Spleen (tissue), 11 donors: Measurements from ENCODE around the gene PLXNA2. TPM values are rescaled to one million over a fixed set of nuclear protein-coding genes. Genes with fewer than 3 reads are reported as not detected.

Source experiments
- DNase-seq: peaks from one replicate; pipeline ENCODE4 v3.0.0-alpha.2; 2020
- H3K27ac ChIP-seq, 8 donors: fragments of 200-600 bp; sonication (generic) in 7 of 8; 1 replicate in 4 of 8; 2 replicates in 4 of 8; pipeline versions ENCODE4 v1.5.0 to v1.8.0; 2016 to 2021; ENCODE audit warnings: inconsistent platforms in 4 of 8, mild to moderate bottlenecking in 4 of 8, moderate library complexity in 1 of 8
- H3K27me3 ChIP-seq, 7 donors: fragments of 200-600 bp; sonication (generic) in 6 of 7; replicated peaks in 1 of 7; 1 replicate in 4 of 7; 2 replicates in 3 of 7; pipeline versions ENCODE4 v1.5.0 to v1.8.0; 2016 to 2021; ENCODE audit warnings: inconsistent platforms in 3 of 7, mild to moderate bottlenecking in 1 of 7
- H3K36me3 ChIP-seq, 6 donors: fragments of 200-600 bp; sonication (generic) in 5 of 6; 1 replicate in 4 of 6; 2 replicates in 2 of 6; pipeline versions ENCODE4 v1.5.0 to v1.8.0; 2016 to 2021; ENCODE audit warnings: inconsistent platforms in 2 of 6
- H3K4me1 ChIP-seq, 6 donors: fragments of 200-600 bp; sonication (generic) in 5 of 6; 1 replicate in 3 of 6; 2 replicates in 3 of 6; pipeline versions ENCODE4 v1.5.0 to v1.8.0; 2016 to 2021; ENCODE audit warnings: inconsistent platforms in 3 of 6
- H3K4me3 ChIP-seq, 8 donors: fragments of 200-600 bp; sonication (generic) in 7 of 8; 1 replicate in 4 of 8; 2 replicates in 4 of 8; pipeline versions ENCODE4 v1.5.0 to v1.8.0; 2016 to 2021; ENCODE audit warnings: inconsistent platforms in 4 of 8, mild to moderate bottlenecking in 4 of 8, moderate library complexity in 2 of 8
- H3K9me3 ChIP-seq, 8 donors: fragments of 200-600 bp; sonication (generic) in 7 of 8; 1 replicate in 4 of 8; 2 replicates in 4 of 8; pipeline versions ENCODE4 v1.5.0 to v1.8.0; 2016 to 2021; ENCODE audit warnings: inconsistent platforms in 4 of 8
- POLR2A ChIP-seq, 3 donors: fragments of 450-650 bp; IDR thresholded peaks; one replicate each; pipeline ENCODE4 v1.5.1; 2017; ENCODE audit warnings: antibody characterized with exemption in 3 of 3, mild to moderate bottlenecking in 1 of 3
- POLR2AphosphoS5 ChIP-seq, 3 donors: sonication (generic); formaldehyde crosslinking; IDR thresholded peaks; one replicate each; pipeline ENCODE4 v1.5.1; 2017; ENCODE audit warnings: antibody characterized with exemption in 3 of 3
- WGBS, 5 donors: extraction: QIAGEN DNeasy Blood & Tissue Kit in 3 of 5; methylation state at CpG; one replicate each; pipeline versions ENCODE4 v1.1.5 to v1.1.7; 2013 to 2018; 5-methylcytosine and 5-hydroxymethylcytosine counted together
- intact Hi-C: fragments of 100-400 bp; cut with DNase I; formaldehyde crosslinking; loops from one replicate; pipeline ENCODE4 v1.15.0; 2023; ENCODE audit warnings: low total_unique reads
- polyA plus RNA-seq, 3 donors: library from polyadenylated mRNA; stranded (reverse); fragments of 200-250 nt; gene quantifications; one replicate each; pipeline ENCODE4 v1.2.1, GENCODE V29; 2013
- total RNA-seq, 7 donors: library from RNA; depleted of rRNA in 3 of 7; stranded (reverse); fragments of >200 nt in 3 of 7; fragmentation: NEBNext Ultra II Directional in 4 of 7; extraction: Animal tissue kit (Norgen Biotek cat#: 25700) in 4 of 7; gene quantifications; one replicate each; pipeline versions ENCODE4 v1.1.0 to v1.2.1, GENCODE V29; 2016 to 2021
- TF ChIP-seq, protein P1 (sequence below), 11 experiments: fragments of 200-600 bp in 7 of 11; fragments of 450-650 bp in 4 of 11; sonication (generic) in 4 of 11; IDR thresholded peaks in 8 of 11; conservative IDR thresholded peaks in 3 of 11; 1 replicate in 7 of 11; 2 replicates in 4 of 11; pipeline versions ENCODE4 v1.4.0 to v1.8.0; 2016 to 2021; ENCODE audit warnings: antibody characterized with exemption in 11 of 11, inconsistent platforms in 4 of 11, mild to moderate bottlenecking in 1 of 11
- donor health status: healthy with polysubstance abuse.
- donor health status: DM: no; HTN: no; CAD: no; lungs with moderate emphysema.
- donor health status: DM: no; HTN: no; CAD: no.
- donor health status: Bipolar disorder and iron deficiency.
- donor health status: healthy.
- donor health status: DM: no; HTN: no; CAD: no.
- donor health status: DM: yes; HTN: yes; CAD: no.

Gene PLXNA2
- total and polyA plus RNA-seq, 10 donors = 0.93 to 16.9 (median 7.0) TPM

DNA sequence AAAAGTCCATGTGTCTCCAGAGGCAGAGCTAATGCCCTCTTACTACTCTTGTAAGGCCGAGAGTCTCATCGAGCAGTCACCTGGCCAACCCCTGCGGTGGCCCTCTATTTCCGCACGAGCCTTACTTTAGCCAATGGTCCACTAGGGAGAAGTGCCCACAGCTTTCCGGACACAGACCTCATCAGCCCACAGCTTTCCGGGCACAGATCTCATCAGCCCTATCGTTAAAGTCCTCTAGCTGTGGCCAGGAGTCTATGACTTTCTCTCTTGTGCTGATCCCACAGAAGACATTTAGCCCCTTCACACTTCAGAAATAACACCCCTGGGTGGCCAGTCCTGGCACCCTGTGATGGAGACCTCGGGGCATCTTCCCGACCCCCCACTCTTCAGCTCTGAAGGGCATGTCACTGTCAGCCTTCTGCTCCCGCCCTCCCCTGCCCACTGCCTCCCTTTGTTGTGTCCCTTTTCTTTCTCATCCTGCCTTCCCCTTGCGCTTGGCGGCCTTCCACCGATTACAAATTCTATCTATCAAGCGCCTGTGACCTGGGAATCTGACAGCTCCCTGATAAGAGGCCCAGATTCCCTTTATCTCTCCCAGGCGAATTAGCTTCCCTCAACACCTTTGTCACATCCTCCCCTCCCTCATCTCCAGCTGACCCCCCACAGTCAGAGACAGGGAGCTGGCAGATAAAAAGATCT lies 161.0 kb downstream of the PLXNA2 start:
- no peaks in the 10 kb centered on the region for H3K27me3 ChIP-seq
- DNase-seq = no peak
- H3K9me3 ChIP-seq = no peaks in the 10 kb centered on the region
- TF ChIP-seq, protein P1, sequence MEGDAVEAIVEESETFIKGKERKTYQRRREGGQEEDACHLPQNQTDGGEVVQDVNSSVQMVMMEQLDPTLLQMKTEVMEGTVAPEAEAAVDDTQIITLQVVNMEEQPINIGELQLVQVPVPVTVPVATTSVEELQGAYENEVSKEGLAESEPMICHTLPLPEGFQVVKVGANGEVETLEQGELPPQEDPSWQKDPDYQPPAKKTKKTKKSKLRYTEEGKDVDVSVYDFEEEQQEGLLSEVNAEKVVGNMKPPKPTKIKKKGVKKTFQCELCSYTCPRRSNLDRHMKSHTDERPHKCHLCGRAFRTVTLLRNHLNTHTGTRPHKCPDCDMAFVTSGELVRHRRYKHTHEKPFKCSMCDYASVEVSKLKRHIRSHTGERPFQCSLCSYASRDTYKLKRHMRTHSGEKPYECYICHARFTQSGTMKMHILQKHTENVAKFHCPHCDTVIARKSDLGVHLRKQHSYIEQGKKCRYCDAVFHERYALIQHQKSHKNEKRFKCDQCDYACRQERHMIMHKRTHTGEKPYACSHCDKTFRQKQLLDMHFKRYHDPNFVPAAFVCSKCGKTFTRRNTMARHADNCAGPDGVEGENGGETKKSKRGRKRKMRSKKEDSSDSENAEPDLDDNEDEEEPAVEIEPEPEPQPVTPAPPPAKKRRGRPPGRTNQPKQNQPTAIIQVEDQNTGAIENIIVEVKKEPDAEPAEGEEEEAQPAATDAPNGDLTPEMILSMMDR (IDR thresholded peaks at IDR 0.05 in 8 of 11, conservative IDR thresholded peaks at IDR 0.05 in 3 of 11) = no peak
- TF ChIP-seq POLR2A (IDR thresholded peaks at IDR 0.05) (no peak), POLR2AphosphoS5 (IDR thresholded peaks at IDR 0.05) (no peak)
- WGBS, 5 donors = 79 to 85% (median 84%) methylated on average over 16 of the region's 16 CpGs
- intact Hi-C loops = no loop called here
- H3K4me3 ChIP-seq = no peak overlapping the region
- H3K36me3 ChIP-seq = peaks cover 0 to 7% (median 0%) of the 10 kb centered on the region in 6 donors
- peaks cover 0 to 38% (median 20%) of the 10 kb centered on the region in 6 donors for H3K4me1 ChIP-seq
- H3K27ac ChIP-seq = no peak overlapping the region

DNA sequence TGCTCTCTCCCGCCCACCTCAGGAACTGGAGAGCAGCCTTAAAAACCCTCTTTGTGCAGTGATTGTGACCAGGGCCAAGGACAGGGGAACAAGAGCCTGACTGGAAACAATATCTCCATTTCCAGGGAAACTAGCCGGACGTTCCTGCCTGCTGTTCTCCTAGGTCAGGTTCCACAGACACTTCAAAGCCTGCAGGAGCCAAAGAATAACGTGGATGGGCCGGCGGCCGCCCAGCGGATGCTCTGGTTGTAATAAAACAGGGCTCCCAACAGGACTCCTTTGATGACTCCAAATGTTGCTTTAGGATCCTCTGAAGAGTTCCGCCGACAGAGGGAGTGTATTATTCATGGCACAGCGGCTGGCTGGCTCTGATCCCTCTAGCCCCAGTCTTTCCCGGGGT lies 162.2 kb downstream of the PLXNA2 start:
- Histone ChIP-seq H3K4me3 (no peak overlapping the region), H3K4me1 (peaks cover 0 to 30% (median 19%) of the 10 kb centered on the region in 6 donors), H3K36me3 (peaks cover 0 to 7% (median 0%) of the 10 kb centered on the region in 6 donors), H3K27me3 (no peaks in the 10 kb centered on the region), H3K27ac (peak overlapping the region in 2 of 8 donors; percentile 27 to 52), H3K9me3 (no peaks in the 10 kb centered on the region)
- WGBS, 5 donors = 68 to 83% (median 77%) methylated on average over 3 to 12 of the region's 12 CpGs
- intact Hi-C loops = no loop called here
- no peak for TF ChIP-seq POLR2A (IDR thresholded peaks at IDR 0.05)
- TF ChIP-seq, protein P1 (IDR thresholded peaks at IDR 0.05 in 8 of 11, conservative IDR thresholded peaks at IDR 0.05 in 3 of 11) = peak in 2 of 11 experiments; percentile 21
- peak in 2 of 3 donors; percentile 30 to 51 for TF ChIP-seq POLR2AphosphoS5 (IDR thresholded peaks at IDR 0.05)
- DNase-seq = no peak

DNA sequence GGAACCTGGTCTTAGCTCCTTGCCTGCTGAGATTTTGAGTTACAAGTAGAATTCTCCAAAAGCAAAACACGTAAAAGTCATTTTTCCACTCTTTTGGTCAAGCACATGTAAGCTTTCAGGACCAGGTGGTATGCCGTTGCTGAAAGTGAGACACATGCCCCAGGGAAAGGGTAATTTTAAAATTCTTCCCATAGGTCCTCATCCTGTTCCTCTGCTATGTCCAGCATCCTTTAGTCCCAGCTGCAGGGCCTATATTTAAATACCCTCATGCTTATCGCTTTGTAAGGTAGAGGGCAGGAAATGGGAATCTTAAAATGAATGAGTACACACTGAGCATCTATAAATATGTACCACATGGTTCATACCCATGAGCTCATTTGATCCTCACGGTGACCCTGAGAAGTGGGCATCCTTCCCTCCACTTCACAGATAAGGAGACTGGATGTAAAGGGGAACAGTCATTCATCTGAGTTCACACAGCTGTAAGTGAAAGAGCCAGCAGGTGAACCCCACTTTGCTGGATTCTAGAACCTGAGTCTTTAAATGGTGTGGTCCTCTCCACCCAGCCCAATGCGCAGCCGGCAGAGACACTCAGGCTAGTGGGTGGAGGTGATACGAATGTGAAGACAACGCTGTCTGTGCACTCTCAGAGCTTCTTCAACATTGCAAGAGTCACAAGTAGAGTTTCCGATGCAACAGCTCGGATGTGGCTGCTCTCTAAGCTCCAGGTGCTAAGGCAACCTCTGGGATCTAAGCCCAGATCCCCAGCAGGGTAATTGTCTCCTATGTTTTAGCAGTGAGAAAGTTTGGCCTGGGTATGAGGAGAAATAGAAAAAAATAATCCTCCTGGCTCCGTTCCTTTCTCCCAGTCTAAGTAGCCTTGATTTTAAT lies 163.5 kb downstream of the PLXNA2 start:
- H3K27me3 ChIP-seq = no peaks in the 10 kb centered on the region
- peaks cover 0 to 21% (median 9%) of the 10 kb centered on the region in 6 donors for H3K4me1 ChIP-seq
- 83 to 90% (median 85%) methylated on average over 11 of the region's 11 CpGs for WGBS, 5 donors
- DNase-seq = no peak
- peaks cover 0 to 7% (median 0%) of the 10 kb centered on the region in 6 donors for H3K36me3 ChIP-seq
- intact Hi-C loops = no loop called here
- H3K27ac ChIP-seq = no peak overlapping the region
- H3K4me3 ChIP-seq = no peak overlapping the region
- H3K9me3 ChIP-seq = no peaks in the 10 kb centered on the region
- TF ChIP-seq, protein P1 (IDR thresholded peaks at IDR 0.05 in 8 of 11, conservative IDR thresholded peaks at IDR 0.05 in 3 of 11) = no peak
- TF ChIP-seq POLR2A (IDR thresholded peaks at IDR 0.05) = no peak
- no peak for TF ChIP-seq POLR2AphosphoS5 (IDR thresholded peaks at IDR 0.05)

DNA sequence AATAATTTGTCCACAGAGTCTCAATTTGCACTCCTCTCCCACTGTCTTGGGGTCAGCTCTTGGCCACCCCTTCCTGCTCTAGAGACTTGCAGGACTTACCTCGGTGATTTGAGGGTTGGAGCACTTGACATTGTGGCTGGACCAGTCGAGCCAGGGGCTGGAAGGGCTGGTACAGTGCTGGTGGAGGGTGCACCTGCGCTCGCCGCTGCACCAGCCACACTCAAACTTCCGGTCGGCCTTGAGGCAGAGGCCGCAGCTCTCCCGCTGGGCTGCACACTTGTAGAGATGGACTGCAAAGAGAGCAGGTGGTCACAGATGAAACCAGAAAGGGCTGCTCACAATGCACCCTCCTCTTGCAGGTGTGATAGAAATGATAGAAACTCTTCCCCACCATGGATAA lies 165.0 kb downstream of the PLXNA2 start:
- Histone ChIP-seq H3K9me3 (no peaks in the 10 kb centered on the region), H3K4me3 (no peak overlapping the region), H3K36me3 (peaks cover 0 to 7% (median 0%) of the 10 kb centered on the region in 6 donors), H3K27me3 (no peaks in the 10 kb centered on the region), H3K4me1 (peaks cover 0 to 19% (median 6%) of the 10 kb centered on the region in 6 donors), H3K27ac (no peak overlapping the region)
- 75 to 84% (median 81%) methylated on average over 9 of the region's 9 CpGs for WGBS, 5 donors
- DNase-seq = no peak
- intact Hi-C loops = no loop called here
- no peak for TF ChIP-seq POLR2A (IDR thresholded peaks at IDR 0.05)
- no peak for TF ChIP-seq POLR2AphosphoS5 (IDR thresholded peaks at IDR 0.05)
- TF ChIP-seq, protein P1 (IDR thresholded peaks at IDR 0.05 in 8 of 11, conservative IDR thresholded peaks at IDR 0.05 in 3 of 11) = no peak
